Measurements from ENCODE around the gene FAM240A. TPM values are rescaled to one million over a fixed set of nuclear protein-coding genes. Genes with fewer than 3 reads are reported as not detected.
A peak's percentile ranks its signal among the peaks of the same experiment; 100 is the strongest.

The FAM240A gene
- total RNA-seq, 1 experiment from 2014 or later = not detected

- H4K20me1 ChIP-seq (ENCODE audit: low read length) = no peaks in the 10 kb centered on the region
- CTCF ChIA-PET = no interaction called here
- intact Hi-C loops (cut with micrococcal nuclease) = no loop called here
- H3F3A ChIP-seq (ENCODE audit: low read length, unreplicated experiment) = no peaks in the 10 kb centered on the region
- POLR2A ChIA-PET (ENCODE audit: unreplicated experiment) = no interaction called here
- H3K9ac ChIP-seq (ENCODE audit: low read length) = no peak overlapping the region
- no peak overlapping the region for H3K4me3 ChIP-seq (ENCODE audit: low read length)
- no peak overlapping the region for H3K27ac ChIP-seq (ENCODE audit: low read length)
- no peaks in the 10 kb centered on the region for H3K9me3 ChIP-seq (ENCODE audit: low read length)
- H3K4me1 ChIP-seq (ENCODE audit: insufficient read depth, low read length) = peaks cover 21% of the 10 kb centered on the region
- ATAC-seq = no peak
- peak; percentile 34 for DNase-seq
- H3K36me3 ChIP-seq (ENCODE audit: low read depth, low read length) = no peaks in the 10 kb centered on the region
- H2AFZ ChIP-seq (ENCODE audit: low read length) = no peak overlapping the region
- H3K27me3 ChIP-seq (ENCODE audit: low read length) = no peaks in the 10 kb centered on the region
- H3K79me2 ChIP-seq (ENCODE audit: low read length) = no peaks in the 10 kb centered on the region
- no peaks in the 10 kb centered on the region for H3K9me2 ChIP-seq (replicated peaks; ENCODE audit: low read length)
- H3K4me2 ChIP-seq (ENCODE audit: low read length) = no peak overlapping the region
- no TSS peak for BruUV-seq (replicated peaks)
- TF ChIP-seq EZH2 (IDR thresholded peaks at IDR 0.05; ENCODE audit: low read length, unreplicated experiment) (no peak), EZH2phosphoT487 (IDR thresholded peaks at IDR 0.05; ENCODE audit: borderline replicate concordance, low read length) (no peak)
- TF ChIP-seq, protein P1, sequence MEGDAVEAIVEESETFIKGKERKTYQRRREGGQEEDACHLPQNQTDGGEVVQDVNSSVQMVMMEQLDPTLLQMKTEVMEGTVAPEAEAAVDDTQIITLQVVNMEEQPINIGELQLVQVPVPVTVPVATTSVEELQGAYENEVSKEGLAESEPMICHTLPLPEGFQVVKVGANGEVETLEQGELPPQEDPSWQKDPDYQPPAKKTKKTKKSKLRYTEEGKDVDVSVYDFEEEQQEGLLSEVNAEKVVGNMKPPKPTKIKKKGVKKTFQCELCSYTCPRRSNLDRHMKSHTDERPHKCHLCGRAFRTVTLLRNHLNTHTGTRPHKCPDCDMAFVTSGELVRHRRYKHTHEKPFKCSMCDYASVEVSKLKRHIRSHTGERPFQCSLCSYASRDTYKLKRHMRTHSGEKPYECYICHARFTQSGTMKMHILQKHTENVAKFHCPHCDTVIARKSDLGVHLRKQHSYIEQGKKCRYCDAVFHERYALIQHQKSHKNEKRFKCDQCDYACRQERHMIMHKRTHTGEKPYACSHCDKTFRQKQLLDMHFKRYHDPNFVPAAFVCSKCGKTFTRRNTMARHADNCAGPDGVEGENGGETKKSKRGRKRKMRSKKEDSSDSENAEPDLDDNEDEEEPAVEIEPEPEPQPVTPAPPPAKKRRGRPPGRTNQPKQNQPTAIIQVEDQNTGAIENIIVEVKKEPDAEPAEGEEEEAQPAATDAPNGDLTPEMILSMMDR (conservative IDR thresholded peaks at IDR 0.05; ENCODE audit: low read depth, low read length) = no peak
Measured at GRCh38 chr3:46659285-46659684, 47.0 kb downstream of the FAM240A start.

GRCh38 chr3:46660003-46660402, 47.7 kb downstream of the FAM240A start:
- Histone ChIP-seq H3K9me2 (replicated peaks; ENCODE audit: low read length) (no peaks in the 10 kb centered on the region), H3K4me1 (ENCODE audit: insufficient read depth, low read length) (peaks cover 21% of the 10 kb centered on the region), H3K36me3 (ENCODE audit: low read depth, low read length) (no peaks in the 10 kb centered on the region), H3K4me2 (ENCODE audit: low read length) (no peak overlapping the region), H3K9me3 (ENCODE audit: low read length) (no peaks in the 10 kb centered on the region), H4K20me1 (ENCODE audit: low read length) (no peaks in the 10 kb centered on the region), H3K4me3 (ENCODE audit: low read length) (no peak overlapping the region), H3K9ac (ENCODE audit: low read length) (no peak overlapping the region), H3K27me3 (ENCODE audit: low read length) (no peaks in the 10 kb centered on the region), H3K27ac (ENCODE audit: low read length) (no peak overlapping the region), H3F3A (ENCODE audit: low read length, unreplicated experiment) (no peaks in the 10 kb centered on the region), H2AFZ (ENCODE audit: low read length) (no peak overlapping the region), H3K79me2 (ENCODE audit: low read length) (no peaks in the 10 kb centered on the region)
- peak; percentile 44 for DNase-seq
- no TSS peak for BruUV-seq (replicated peaks)
- intact Hi-C loops (cut with micrococcal nuclease) = no loop called here
- peak; percentile 20; the same call in 1 of the 2 replicates for ATAC-seq
- TF ChIP-seq EZH2phosphoT487 (IDR thresholded peaks at IDR 0.05; ENCODE audit: borderline replicate concordance, low read length) = no peak
- TF ChIP-seq, protein P1 (conservative IDR thresholded peaks at IDR 0.05; ENCODE audit: low read depth, low read length) = no peak
- no peak for TF ChIP-seq EZH2 (IDR thresholded peaks at IDR 0.05; ENCODE audit: low read length, unreplicated experiment)
- ChIA-PET CTCF (no interaction called here), POLR2A (ENCODE audit: unreplicated experiment) (no interaction called here)

DNA sequence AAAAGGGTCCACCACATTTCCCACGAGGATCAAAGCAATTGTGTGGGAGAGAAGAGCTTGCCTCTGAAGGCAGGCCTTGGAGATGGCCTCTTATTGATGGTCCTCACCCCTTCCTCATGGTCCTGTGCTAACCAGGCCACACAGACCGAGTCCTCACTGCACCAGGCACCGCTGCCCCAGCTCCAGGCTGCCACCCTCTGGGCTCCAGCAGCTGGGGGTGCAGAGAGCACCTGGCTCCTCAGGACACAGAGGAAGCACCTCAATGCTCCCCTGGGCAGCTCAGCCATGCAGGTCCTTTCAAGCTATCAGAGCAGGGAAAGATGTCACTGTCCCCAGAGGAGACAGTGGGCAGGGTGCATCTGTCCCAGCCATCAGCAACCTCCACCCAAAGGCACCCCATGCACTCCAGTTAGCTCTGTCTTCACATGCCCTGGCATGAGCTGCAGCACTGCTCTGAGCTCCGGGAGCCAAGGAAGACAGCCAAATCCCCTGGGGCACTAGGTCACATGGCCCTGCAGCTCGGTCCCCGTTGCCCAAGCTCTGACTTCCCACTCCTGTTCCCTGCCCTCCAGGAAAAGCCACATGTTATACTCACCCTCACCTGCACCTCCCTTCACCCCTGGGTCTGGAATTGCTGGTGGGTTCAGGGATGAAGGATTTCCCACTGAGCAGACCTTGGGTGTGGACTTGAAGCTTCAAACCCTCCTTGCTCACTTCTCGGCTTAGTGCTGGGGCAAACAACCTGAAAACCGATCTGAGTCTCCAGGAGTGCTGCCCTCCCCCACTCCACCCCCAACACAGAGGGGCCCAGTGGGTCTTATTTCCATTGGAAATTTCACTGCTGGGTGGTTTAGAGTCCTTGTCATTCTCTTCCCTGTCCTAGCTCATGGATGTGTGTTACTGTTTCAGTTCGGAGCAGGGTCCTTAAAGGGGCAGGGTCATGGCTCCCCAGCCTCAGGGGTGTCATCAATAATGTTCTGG, 48.5 kb downstream of the FAM240A start:
- Histone ChIP-seq H3K9me2 (replicated peaks; ENCODE audit: low read length) (no peaks in the 10 kb centered on the region), H3K27me3 (ENCODE audit: low read length) (no peaks in the 10 kb centered on the region), H3K4me3 (ENCODE audit: low read length) (no peak overlapping the region), H4K20me1 (ENCODE audit: low read length) (no peaks in the 10 kb centered on the region), H3K4me1 (ENCODE audit: insufficient read depth, low read length) (peaks cover 21% of the 10 kb centered on the region), H3K36me3 (ENCODE audit: low read depth, low read length) (no peaks in the 10 kb centered on the region), H3K9ac (ENCODE audit: low read length) (no peak overlapping the region), H3K9me3 (ENCODE audit: low read length) (no peaks in the 10 kb centered on the region), H3F3A (ENCODE audit: low read length, unreplicated experiment) (no peaks in the 10 kb centered on the region), H2AFZ (ENCODE audit: low read length) (no peak overlapping the region), H3K79me2 (ENCODE audit: low read length) (no peaks in the 10 kb centered on the region), H3K4me2 (ENCODE audit: low read length) (no peak overlapping the region), H3K27ac (ENCODE audit: low read length) (no peak overlapping the region)
- DNase-seq (no peak), ATAC-seq (no peak)
- CTCF ChIA-PET = interaction anchor here (0.6 kb wide), 1 partner anchor 474 kb away, joined by 9 read pairs; no protein-coding TSS in a partner anchor
- intact Hi-C loops (cut with micrococcal nuclease) = no loop called here
- BruUV-seq (replicated peaks) = no TSS peak
- TF ChIP-seq EZH2 (IDR thresholded peaks at IDR 0.05; ENCODE audit: low read length, unreplicated experiment) (no peak), EZH2phosphoT487 (IDR thresholded peaks at IDR 0.05; ENCODE audit: borderline replicate concordance, low read length) (no peak)
- TF ChIP-seq, protein P1 (conservative IDR thresholded peaks at IDR 0.05; ENCODE audit: low read depth, low read length) = no peak
- POLR2A ChIA-PET (ENCODE audit: unreplicated experiment) = no interaction called here

All from PC-3 (cell line).